Transverse colon (tissue), 4 donors: Measurements from ENCODE around the gene MAP6D1. TPM values are rescaled to one million over a fixed set of nuclear protein-coding genes. Genes with fewer than 3 reads are reported as not detected.

Experiments used
- DNase-seq: peaks from one replicate; pipeline ENCODE4 v3.0.0-alpha.2; 2019
- H3K27ac ChIP-seq, 4 donors: fragments of 200-600 bp; sonication (generic); 2 replicates each; pipeline ENCODE4 v1.5.1; 2016 to 2018; ENCODE audit warnings: inconsistent platforms in 4 of 4
- H3K27me3 ChIP-seq: fragments of 200-600 bp; sonication (generic); 2 replicates; pipeline ENCODE4 v1.5.1; 2017; ENCODE audit warnings: inconsistent platforms
- H3K36me3 ChIP-seq, 4 donors: fragments of 200-600 bp; sonication (generic); 2 replicates each; pipeline ENCODE4 v1.5.1; 2017 to 2019; ENCODE audit warnings: inconsistent platforms in 4 of 4
- H3K4me1 ChIP-seq, 4 donors: fragments of 200-600 bp; sonication (generic); 2 replicates each; pipeline ENCODE4 v1.5.1; 2017 to 2020; ENCODE audit warnings: inconsistent platforms in 4 of 4
- H3K4me3 ChIP-seq, 4 donors: fragments of 200-600 bp; sonication (generic); 1 replicate in 1 of 4; 2 replicates in 3 of 4; pipeline versions ENCODE4 v1.5.1 to v1.6.1; 2017 to 2019; ENCODE audit warnings: inconsistent platforms in 4 of 4
- H3K9me3 ChIP-seq, 2 donors: fragments of 200-600 bp; sonication (generic); 2 replicates each; pipeline ENCODE4 v1.5.1; 2017 to 2019; ENCODE audit warnings: inconsistent platforms in 2 of 2
- EP300 ChIP-seq: sonication (generic); formaldehyde crosslinking; IDR thresholded peaks from one replicate; pipeline ENCODE4 v1.6.1; 2017; ENCODE audit warnings: antibody characterized with exemption, low read depth
- POLR2A ChIP-seq: fragments of 450-650 bp; IDR thresholded peaks from one replicate; pipeline ENCODE4 v1.6.1; 2016; ENCODE audit warnings: antibody characterized with exemption, mild to moderate bottlenecking, moderate library complexity
- POLR2AphosphoS5 ChIP-seq, 3 donors: sonication (generic); formaldehyde crosslinking; IDR thresholded peaks; one replicate each; pipeline ENCODE4 v1.6.1; 2016; ENCODE audit warnings: antibody characterized with exemption in 3 of 3
- WGBS, 2 donors: methylation state at CpG; one replicate each; pipeline ENCODE4 v1.1.5; 2018; ENCODE audit warnings: low coverage in 1 of 2; 5-methylcytosine and 5-hydroxymethylcytosine counted together
- in situ Hi-C, 4 donors: fragments of 200-750 bp; cut with MboI; loops; one replicate each; pipeline versions ENCODE4 v1.15.0 to v1.15.1; 2017; ENCODE audit warnings: low sequenced_read_pairs in 3 of 4, low pct_ligation_motif_present in 1 of 4, low pct_unique_long_range_greater_than_20kb in 1 of 4
- intact Hi-C: fragments of 100-400 bp; cut with DNase I; formaldehyde crosslinking; loops from one replicate; pipeline ENCODE4 v1.15.1; 2023; ENCODE audit warnings: low total_unique reads
- total RNA-seq, 4 donors: library from RNA; depleted of rRNA; stranded (reverse); fragments of >200 nt; gene quantifications; one replicate each; pipeline ENCODE4 v1.1.0, GENCODE V29; 2016
- TF ChIP-seq, protein P1 (sequence below), 5 experiments: fragments of 200-600 bp in 3 of 5; fragments of 450-650 bp in 2 of 5; sonication (generic) in 3 of 5; IDR thresholded peaks; 1 replicate in 2 of 5; 2 replicates in 3 of 5; pipeline ENCODE4 v1.5.1; 2016 to 2017; ENCODE audit warnings: antibody characterized with exemption in 5 of 5, inconsistent platforms in 3 of 5, mild to moderate bottlenecking in 2 of 5, moderate library complexity in 1 of 5

Gene MAP6D1
- total RNA-seq, 4 donors from 2014 or later: 1.4 to 2.1 TPM; not detected in 2

DNA sequence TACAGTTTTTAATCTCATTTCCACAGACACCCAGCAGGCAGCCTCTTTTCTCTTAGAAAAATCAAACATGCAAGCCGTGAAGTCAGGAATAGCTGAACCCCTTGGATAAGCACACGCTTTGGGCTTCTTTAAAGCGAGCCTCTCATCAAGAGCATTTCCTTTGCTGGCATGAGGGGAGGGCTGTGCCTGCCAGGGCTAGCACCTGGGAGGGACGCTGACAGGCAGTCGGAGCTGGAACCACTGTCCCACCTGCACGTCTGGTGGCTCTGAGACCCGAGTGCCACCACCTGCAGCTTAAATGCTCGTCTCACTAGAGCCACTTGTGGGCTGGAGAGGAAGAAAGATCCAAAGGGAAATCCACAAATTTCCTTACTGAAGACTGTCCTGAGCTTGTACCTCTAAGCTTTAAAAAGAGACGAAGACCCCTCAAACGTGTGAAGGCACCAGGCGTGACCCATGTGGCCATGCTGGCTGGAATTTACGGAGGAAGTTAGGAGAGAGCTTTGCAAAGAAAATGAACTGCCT lies 9.4 kb downstream of the MAP6D1 start:
- Histone ChIP-seq H3K4me1 (no peaks in the 10 kb centered on the region), H3K4me3 (no peak overlapping the region), H3K27ac (no peak overlapping the region), H3K9me3 (no peaks in the 10 kb centered on the region), H3K36me3 (peaks cover 0 to 4% (median 0%) of the 10 kb centered on the region in 4 donors), H3K27me3 (no peaks in the 10 kb centered on the region)
- no peak for DNase-seq
- intact Hi-C loops: no loop called here
- in situ Hi-C loops: no loop called here
- 88% methylated on average over 12 of the region's 12 CpGs; no CpG with 5 or more reads in 1 of the 2 donors for WGBS, 2 donors
- no peak for TF ChIP-seq POLR2A
- no peak for TF ChIP-seq EP300
- TF ChIP-seq POLR2AphosphoS5 (IDR thresholded peaks at IDR 0.05): no peak
- TF ChIP-seq, protein P1, sequence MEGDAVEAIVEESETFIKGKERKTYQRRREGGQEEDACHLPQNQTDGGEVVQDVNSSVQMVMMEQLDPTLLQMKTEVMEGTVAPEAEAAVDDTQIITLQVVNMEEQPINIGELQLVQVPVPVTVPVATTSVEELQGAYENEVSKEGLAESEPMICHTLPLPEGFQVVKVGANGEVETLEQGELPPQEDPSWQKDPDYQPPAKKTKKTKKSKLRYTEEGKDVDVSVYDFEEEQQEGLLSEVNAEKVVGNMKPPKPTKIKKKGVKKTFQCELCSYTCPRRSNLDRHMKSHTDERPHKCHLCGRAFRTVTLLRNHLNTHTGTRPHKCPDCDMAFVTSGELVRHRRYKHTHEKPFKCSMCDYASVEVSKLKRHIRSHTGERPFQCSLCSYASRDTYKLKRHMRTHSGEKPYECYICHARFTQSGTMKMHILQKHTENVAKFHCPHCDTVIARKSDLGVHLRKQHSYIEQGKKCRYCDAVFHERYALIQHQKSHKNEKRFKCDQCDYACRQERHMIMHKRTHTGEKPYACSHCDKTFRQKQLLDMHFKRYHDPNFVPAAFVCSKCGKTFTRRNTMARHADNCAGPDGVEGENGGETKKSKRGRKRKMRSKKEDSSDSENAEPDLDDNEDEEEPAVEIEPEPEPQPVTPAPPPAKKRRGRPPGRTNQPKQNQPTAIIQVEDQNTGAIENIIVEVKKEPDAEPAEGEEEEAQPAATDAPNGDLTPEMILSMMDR (IDR thresholded peaks at IDR 0.05): no peak

DNA sequence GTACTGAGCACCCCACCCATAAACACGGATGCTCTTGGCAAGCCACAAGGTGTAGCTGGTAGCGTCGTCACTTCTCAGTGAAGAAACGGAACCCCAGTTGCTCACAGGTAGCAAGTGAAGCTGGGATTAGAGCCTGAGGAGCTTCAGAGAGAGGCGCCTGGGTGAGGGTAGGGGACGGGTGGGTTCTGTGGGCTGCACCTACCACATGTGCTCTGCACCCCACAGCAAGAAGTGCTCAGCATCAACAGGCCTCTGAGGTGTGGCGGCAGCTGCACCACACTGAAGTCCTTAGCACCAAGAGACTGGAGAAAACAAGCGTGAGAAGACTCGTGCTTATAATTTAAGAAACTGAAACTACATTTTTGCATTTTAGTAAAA lies 9.8 kb downstream of the MAP6D1 start:
- Histone ChIP-seq H3K4me1 (no peaks in the 10 kb centered on the region), H3K27ac (no peak overlapping the region), H3K36me3 (peaks cover 0 to 4% (median under 1%) of the 10 kb centered on the region in 4 donors), H3K9me3 (no peaks in the 10 kb centered on the region), H3K4me3 (no peak overlapping the region), H3K27me3 (no peaks in the 10 kb centered on the region)
- in situ Hi-C loops: no loop called here
- TF ChIP-seq, protein P1 (IDR thresholded peaks at IDR 0.05): no peak
- no peak for TF ChIP-seq POLR2A
- TF ChIP-seq EP300: no peak
- TF ChIP-seq POLR2AphosphoS5 (IDR thresholded peaks at IDR 0.05): no peak
- no peak for DNase-seq
- intact Hi-C loops: no loop called here
- 65 to 89% methylated on average over 3 to 9 of the region's 9 CpGs for WGBS, 2 donors

DNA sequence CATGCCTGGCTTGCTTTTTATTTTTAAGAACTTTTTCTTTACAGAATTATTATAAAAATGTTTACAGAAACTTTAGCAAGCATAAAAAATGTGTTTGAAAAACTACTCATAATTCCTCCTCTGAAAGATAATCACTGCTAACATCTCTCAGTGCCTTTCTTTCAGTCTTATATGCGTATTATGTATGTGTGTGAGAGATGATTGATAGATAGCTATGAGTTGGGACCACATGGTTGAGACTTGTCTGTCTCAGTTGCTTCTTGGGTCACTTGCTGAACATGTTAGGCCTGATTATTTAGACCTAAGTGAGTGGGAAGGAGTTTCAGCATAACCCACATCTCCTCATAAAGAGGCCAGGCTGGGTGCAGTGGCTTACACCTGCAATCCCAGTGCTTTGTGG lies 11.1 kb downstream of the MAP6D1 start:
- intact Hi-C loops: no loop called here
- Histone ChIP-seq H3K4me3 (no peak overlapping the region), H3K9me3 (no peaks in the 10 kb centered on the region), H3K36me3 (peaks cover 0 to 12% (median 2%) of the 10 kb centered on the region in 4 donors), H3K27ac (no peak overlapping the region), H3K4me1 (no peaks in the 10 kb centered on the region), H3K27me3 (no peaks in the 10 kb centered on the region)
- in situ Hi-C loops: no loop called here
- no peak for DNase-seq
- WGBS, 2 donors: 100% methylated on average over 1 of the region's 1 CpG
- TF ChIP-seq EP300 (no peak), POLR2A (no peak)
- TF ChIP-seq, protein P1 (IDR thresholded peaks at IDR 0.05): no peak

DNA sequence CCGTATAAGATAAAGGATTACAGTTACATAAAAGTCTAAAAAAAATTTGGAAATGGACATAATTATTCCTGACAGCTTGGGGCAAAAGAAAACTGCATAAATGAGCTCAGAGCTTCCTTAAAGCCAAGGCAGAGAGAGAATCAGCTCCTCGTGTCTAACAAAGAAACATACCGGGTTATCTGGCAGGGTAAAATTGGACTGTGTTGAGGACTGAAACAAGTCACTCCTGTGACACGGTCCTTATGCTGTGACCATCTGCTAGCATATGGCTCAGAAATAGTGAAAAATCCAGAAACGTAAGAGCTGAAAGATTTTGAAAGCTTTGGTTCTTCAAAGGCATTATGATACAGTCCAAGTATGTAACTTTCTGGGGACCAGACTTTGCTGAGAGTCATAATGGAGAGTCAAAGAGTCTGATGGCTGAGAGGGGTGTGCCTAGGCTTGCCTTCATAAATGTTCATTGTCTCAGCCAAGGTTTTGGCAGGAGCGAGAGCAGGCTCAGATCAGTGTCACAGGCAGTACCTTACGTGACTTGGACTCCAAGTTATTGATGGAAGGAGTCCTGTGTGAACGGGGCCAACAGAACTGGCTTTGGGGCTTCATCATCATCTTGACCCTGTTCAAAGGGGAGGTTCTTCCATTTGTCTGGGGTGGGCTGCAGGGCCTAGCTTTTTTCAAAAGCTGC lies 12.5 kb downstream of the MAP6D1 start:
- no peak for DNase-seq
- 70 to 87% methylated on average over 2 to 8 of the region's 8 CpGs for WGBS, 2 donors
- Histone ChIP-seq H3K36me3 (peaks cover 0 to 15% (median 5%) of the 10 kb centered on the region in 4 donors), H3K9me3 (no peaks in the 10 kb centered on the region), H3K4me3 (no peak overlapping the region), H3K4me1 (no peaks in the 10 kb centered on the region), H3K27me3 (no peaks in the 10 kb centered on the region), H3K27ac (no peak overlapping the region)
- in situ Hi-C loops (no loop called here), intact Hi-C loops (no loop called here)
- no peak for TF ChIP-seq POLR2A
- no peak for TF ChIP-seq POLR2AphosphoS5 (IDR thresholded peaks at IDR 0.05)
- TF ChIP-seq, protein P1 (IDR thresholded peaks at IDR 0.05): no peak
- TF ChIP-seq EP300: no peak
